SK-N-SH treated with all-trans-retinoic acid at 6 μM for 48 hours (cell line): Measurements from ENCODE around the gene KLF13.

Experiments used
- ATAC-seq: fragments of 200-7000 bp; cut with Tn5 transposase; 3 replicates; pipeline ENCODE4 v1.9.1; 2020; ENCODE audit warnings: mild to moderate bottlenecking, moderate library complexity
- ARNTL ChIP-seq: fragments of 450-650 bp; formaldehyde crosslinking; IDR thresholded peaks from 2 replicates; pipeline ENCODE4 v1.5.0; 2020; ENCODE audit warnings: low read depth, mild to moderate bottlenecking, moderate library complexity, borderline replicate concordance
- BACH2 ChIP-seq: fragments of 250-450 bp; sonication (Bioruptor Pico); IDR thresholded peaks from 2 replicates; pipeline ENCODE4 v1.9.0; 2021; ENCODE audit warnings: mild to moderate bottlenecking, borderline replicate concordance
- CSDC2 ChIP-seq: fragments of 250-450 bp; sonication (Bioruptor Pico); IDR thresholded peaks from 2 replicates; pipeline ENCODE4 v1.5.0; 2020; ENCODE audit warnings: mild to moderate bottlenecking, moderate library complexity
- CSRNP3 ChIP-seq: fragments of 250-450 bp; sonication (Bioruptor Pico); IDR thresholded peaks from 2 replicates; pipeline ENCODE4 v1.5.1; 2021; ENCODE audit warnings: mild to moderate bottlenecking, moderate library complexity
- GLIS3 ChIP-seq: fragments of 250-450 bp; sonication (Bioruptor Pico); IDR thresholded peaks from 2 replicates; pipeline ENCODE4 v1.5.0; 2020; ENCODE audit warnings: mild to moderate bottlenecking, moderate library complexity
- ISL1 ChIP-seq: fragments of 250-450 bp; sonication (Bioruptor Pico); IDR thresholded peaks from 2 replicates; pipeline ENCODE4 v2.1.2; 2022; ENCODE audit warnings: mild to moderate bottlenecking, moderate library complexity
- OSR1 ChIP-seq: fragments of 250-450 bp; sonication (Bioruptor Pico); IDR thresholded peaks from 2 replicates; pipeline ENCODE4 v1.8.0; 2022; ENCODE audit warnings: moderate library complexity, mild to moderate bottlenecking, inconsistent platforms
- PATZ1 ChIP-seq: fragments of 250-450 bp; sonication (Bioruptor Pico); IDR thresholded peaks from 2 replicates; pipeline ENCODE4 v1.8.0; 2020; ENCODE audit warnings: mild to moderate bottlenecking, moderate library complexity, borderline replicate concordance
- PPARA ChIP-seq: fragments of 250-450 bp; sonication (Bioruptor Pico); IDR thresholded peaks from 2 replicates; pipeline ENCODE4 v1.5.0; 2020; ENCODE audit warnings: mild to moderate bottlenecking, borderline replicate concordance
- RARB ChIP-seq: fragments of 250-450 bp; sonication (Bioruptor Pico); IDR thresholded peaks from 2 replicates; pipeline ENCODE4 v1.8.0; 2021; ENCODE audit warnings: mild to moderate bottlenecking, moderate library complexity
- TCF4 ChIP-seq: fragments of 250-450 bp; sonication (Bioruptor Pico); IDR thresholded peaks from 2 replicates; pipeline ENCODE4 v1.8.0; 2021; ENCODE audit warnings: mild to moderate bottlenecking, moderate library complexity, borderline replicate concordance
- TOX ChIP-seq: fragments of 250-450 bp; sonication (Bioruptor Pico); IDR thresholded peaks from 2 replicates; pipeline ENCODE4 v1.8.0; 2021; ENCODE audit warnings: mild to moderate bottlenecking, moderate library complexity, borderline replicate concordance
- ZFP3 ChIP-seq: fragments of 250-450 bp; sonication (Bioruptor Pico); IDR thresholded peaks from 2 replicates; pipeline ENCODE4 v1.5.0; 2020; ENCODE audit warnings: mild to moderate bottlenecking, moderate library complexity
- ZFP30 ChIP-seq: fragments of 450-650 bp; formaldehyde crosslinking; IDR thresholded peaks from 2 replicates; pipeline ENCODE4 v1.5.0; 2022; ENCODE audit warnings: mild to moderate bottlenecking, moderate library complexity
- ZNF565 ChIP-seq: fragments of 450-650 bp; formaldehyde crosslinking; conservative IDR thresholded peaks from 2 replicates; pipeline ENCODE4 v1.5.0; 2020; ENCODE audit warnings: low read depth, mild to moderate bottlenecking, moderate library complexity
- ZNF70 ChIP-seq: fragments of 450-650 bp; formaldehyde crosslinking; IDR thresholded peaks from 2 replicates; pipeline ENCODE4 v1.5.0; 2020; ENCODE audit warnings: mild to moderate bottlenecking, moderate library complexity
- ZNF8 ChIP-seq: fragments of 450-650 bp; formaldehyde crosslinking; IDR thresholded peaks from 2 replicates; pipeline ENCODE4 v1.5.0; 2020; ENCODE audit warnings: mild to moderate bottlenecking, moderate library complexity
- TF ChIP-seq, protein P1 (sequence below): fragments of 250-450 bp; sonication (Bioruptor Pico); IDR thresholded peaks from 2 replicates; pipeline ENCODE4 v1.5.0; 2020; ENCODE audit warnings: mild to moderate bottlenecking, moderate library complexity
- TF ChIP-seq, protein P2 (sequence below): fragments of 250-450 bp; sonication (Bioruptor Pico); IDR thresholded peaks from 2 replicates; pipeline ENCODE4 v1.5.1; 2020; ENCODE audit warnings: low read depth, mild to moderate bottlenecking, moderate library complexity

KLF13 gene

GRCh38 chr15:31308185-31308639, 18.4 kb upstream of the KLF13 start:
- TF ChIP-seq PATZ1 (no peak), GLIS3 (no peak), PPARA (CRISPR knock-in tag) (no peak), RARB (CRISPR knock-in tag) (no peak), ZNF8 (CRISPR knock-in tag) (no peak), CSDC2 (no peak), TOX (CRISPR knock-in tag) (no peak), BACH2 (CRISPR knock-in tag) (no peak), ZNF565 (CRISPR knock-in tag) (no peak)
- TF ChIP-seq, protein P1, sequence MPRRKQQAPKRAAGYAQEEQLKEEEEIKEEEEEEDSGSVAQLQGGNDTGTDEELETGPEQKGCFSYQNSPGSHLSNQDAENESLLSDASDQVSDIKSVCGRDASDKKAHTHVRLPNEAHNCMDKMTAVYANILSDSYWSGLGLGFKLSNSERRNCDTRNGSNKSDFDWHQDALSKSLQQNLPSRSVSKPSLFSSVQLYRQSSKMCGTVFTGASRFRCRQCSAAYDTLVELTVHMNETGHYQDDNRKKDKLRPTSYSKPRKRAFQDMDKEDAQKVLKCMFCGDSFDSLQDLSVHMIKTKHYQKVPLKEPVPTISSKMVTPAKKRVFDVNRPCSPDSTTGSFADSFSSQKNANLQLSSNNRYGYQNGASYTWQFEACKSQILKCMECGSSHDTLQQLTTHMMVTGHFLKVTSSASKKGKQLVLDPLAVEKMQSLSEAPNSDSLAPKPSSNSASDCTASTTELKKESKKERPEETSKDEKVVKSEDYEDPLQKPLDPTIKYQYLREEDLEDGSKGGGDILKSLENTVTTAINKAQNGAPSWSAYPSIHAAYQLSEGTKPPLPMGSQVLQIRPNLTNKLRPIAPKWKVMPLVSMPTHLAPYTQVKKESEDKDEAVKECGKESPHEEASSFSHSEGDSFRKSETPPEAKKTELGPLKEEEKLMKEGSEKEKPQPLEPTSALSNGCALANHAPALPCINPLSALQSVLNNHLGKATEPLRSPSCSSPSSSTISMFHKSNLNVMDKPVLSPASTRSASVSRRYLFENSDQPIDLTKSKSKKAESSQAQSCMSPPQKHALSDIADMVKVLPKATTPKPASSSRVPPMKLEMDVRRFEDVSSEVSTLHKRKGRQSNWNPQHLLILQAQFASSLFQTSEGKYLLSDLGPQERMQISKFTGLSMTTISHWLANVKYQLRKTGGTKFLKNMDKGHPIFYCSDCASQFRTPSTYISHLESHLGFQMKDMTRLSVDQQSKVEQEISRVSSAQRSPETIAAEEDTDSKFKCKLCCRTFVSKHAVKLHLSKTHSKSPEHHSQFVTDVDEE (CRISPR knock-in tag): no peak
- no peak for ATAC-seq

DNA sequence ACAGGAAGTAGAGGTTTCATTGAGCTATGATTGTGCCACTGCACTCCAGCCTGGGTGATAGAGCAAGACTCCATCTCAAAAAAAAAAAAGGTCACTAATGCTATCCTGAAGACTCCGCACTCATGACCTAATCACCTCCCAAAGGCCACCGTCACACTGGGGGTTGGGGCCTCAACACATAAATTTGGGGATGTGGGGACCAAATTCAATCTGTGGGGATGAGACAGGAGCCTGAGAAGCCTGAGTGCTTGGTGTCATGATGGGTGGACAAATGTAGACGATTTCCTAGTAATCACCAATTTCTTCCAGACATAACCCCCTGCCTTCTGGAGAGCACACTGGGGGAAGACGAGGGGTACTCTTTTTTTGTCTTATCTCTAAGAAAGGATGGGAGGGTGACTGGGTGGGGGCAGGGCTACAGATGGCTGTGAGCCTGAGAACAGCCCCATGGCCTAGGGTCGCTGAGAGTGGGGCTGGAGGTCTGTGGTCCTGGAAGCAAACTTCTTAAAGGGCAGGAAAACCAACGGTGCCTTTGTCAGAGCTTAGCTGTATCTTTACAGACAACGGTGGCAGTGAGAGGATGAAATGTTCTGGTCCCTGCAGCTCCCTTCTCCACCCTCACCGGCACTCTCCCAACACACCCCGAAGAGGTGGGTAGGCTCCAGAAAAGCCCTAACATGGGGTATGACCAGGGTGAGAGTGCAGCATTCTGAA, 16.6 kb upstream of the KLF13 start:
- ATAC-seq: no peak
- TF ChIP-seq ZNF8 (CRISPR knock-in tag) (no peak), RARB (CRISPR knock-in tag) (no peak), BACH2 (CRISPR knock-in tag) (no peak), OSR1 (CRISPR knock-in tag) (no peak), ZFP3 (CRISPR knock-in tag) (no peak), TOX (CRISPR knock-in tag) (no peak), ZNF70 (CRISPR knock-in tag) (no peak), PPARA (CRISPR knock-in tag) (no peak)

- no peak for ATAC-seq
- TF ChIP-seq, protein P2, sequence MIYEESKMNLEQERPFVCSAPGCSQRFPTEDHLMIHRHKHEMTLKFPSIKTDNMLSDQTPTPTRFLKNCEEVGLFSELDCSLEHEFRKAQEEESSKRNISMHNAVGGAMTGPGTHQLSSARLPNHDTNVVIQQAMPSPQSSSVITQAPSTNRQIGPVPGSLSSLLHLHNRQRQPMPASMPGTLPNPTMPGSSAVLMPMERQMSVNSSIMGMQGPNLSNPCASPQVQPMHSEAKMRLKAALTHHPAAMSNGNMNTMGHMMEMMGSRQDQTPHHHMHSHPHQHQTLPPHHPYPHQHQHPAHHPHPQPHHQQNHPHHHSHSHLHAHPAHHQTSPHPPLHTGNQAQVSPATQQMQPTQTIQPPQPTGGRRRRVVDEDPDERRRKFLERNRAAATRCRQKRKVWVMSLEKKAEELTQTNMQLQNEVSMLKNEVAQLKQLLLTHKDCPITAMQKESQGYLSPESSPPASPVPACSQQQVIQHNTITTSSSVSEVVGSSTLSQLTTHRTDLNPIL (CRISPR knock-in tag): no peak
- no peak for TF ChIP-seq ZNF565 (CRISPR knock-in tag)
- no peak for TF ChIP-seq ZFP30 (CRISPR knock-in tag)
- no peak for TF ChIP-seq TCF4 (CRISPR knock-in tag)
- no peak for TF ChIP-seq RARB (CRISPR knock-in tag)
- no peak for TF ChIP-seq CSDC2
These were observed 14.7 kb upstream of the KLF13 start for GRCh38 chr15:31311735-31312619.

GRCh38 chr15:31313223-31313622, 13.4 kb upstream of the KLF13 start:
- no peak for ATAC-seq
- TF ChIP-seq CSDC2 (no peak), ISL1 (CRISPR knock-in tag) (no peak), ARNTL (CRISPR knock-in tag) (no peak), PPARA (CRISPR knock-in tag) (no peak), ZNF8 (CRISPR knock-in tag) (no peak), CSRNP3 (CRISPR knock-in tag) (no peak), GLIS3 (no peak)
- TF ChIP-seq, protein P1 (CRISPR knock-in tag): no peak
- TF ChIP-seq, protein P2 (CRISPR knock-in tag): no peak
